Fibroblast of peridontal ligament (primary cell): Measurements from ENCODE around the gene PARL.

Experiments
- DNase-seq: peaks from one replicate; pipeline ENCODE4 v3.0.0-alpha.2; 2010; ENCODE audit errors: extremely low read depth

The PARL gene

DNA sequence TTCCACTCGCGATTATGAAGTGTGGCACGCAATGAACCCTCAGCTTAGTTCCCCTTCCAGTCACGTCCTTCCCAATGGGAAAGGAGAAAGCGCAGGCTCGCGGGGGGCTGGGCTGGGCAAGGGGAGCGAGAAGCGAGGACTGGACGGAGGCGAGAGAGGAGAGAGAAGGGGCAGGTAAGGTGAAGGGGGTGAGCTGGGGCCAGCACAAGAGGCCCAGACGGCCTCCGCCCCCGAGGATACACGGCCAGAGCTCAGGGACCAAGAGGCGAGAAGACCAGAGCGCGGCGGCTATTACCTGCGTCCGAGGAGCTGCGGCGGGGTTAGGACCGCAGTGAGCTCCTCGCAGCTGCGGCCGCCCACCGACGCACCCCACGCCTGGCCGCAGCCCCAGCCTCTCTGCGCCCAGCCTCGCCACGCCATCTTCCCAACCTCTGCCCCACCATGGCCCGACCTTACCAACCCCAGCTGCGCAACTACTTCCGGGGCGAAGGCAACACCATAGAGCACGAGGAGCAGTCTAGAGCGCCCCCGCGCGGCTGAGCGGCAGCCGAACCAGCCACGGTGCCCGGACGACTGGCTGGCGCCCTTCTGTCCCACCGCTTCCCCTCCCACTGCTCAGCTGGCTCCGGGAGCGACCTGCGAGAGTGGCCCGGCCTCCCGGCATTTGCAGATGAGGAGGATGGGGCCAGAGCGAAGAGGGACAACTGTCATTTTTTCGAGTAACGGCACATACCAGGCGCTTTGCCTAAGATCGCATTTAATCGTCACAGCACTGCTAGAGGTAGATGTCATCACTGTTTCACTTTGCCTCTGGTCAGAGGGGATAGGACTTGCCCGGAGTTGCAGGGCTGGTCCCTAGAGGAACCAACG lies at the start of gene PARL:
Gene PARL (minus strand): TSS at position 454 of the 870 bp plus-strand sequence. CDS start 34 bp downstream, at position 420.
- peak; percentile 86 for DNase-seq

DNA sequence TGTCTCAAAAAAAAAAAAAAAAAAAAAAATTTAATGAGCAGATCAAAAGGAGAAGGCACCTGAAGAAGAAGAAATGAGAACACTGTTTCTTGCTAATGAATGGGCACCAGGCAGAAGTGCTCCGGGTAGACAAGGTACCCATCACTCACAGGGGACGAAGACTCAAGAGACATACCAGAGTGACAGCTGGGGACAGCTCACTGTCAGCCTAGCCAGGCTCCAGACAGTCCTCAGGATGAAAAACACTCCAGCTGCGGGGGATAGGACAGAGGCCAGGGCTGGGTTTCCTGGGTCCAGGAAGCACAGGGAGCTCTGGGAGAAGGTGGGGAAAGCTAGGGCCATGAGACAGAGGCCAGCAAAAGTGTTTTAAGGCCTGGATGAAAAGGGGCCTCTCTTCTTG lies 48.5 kb upstream of the PARL start:
- no peak for DNase-seq

GRCh38 chr3:183931881-183932280 lies 47.2 kb upstream of the PARL start:
- DNase-seq: no peak

DNA sequence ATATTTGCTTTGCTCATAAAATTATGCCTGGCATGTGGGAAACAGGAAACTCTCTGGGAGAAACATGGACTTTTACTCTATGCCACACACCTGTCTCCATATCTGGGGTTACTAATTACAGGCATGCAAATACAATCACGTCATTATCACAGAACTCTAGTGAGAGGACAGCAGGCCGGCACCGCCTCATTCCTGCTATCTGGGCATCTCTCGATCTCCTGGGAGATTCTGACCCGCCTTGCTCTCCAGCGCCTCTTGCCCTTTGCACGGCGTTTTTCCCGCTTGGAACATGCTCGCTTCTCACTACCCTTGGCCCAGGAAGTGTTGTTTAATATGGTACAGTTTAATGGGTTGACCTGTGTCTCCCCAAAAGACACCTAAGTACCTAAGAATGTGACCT lies 45.4 kb upstream of the PARL start:
- no peak for DNase-seq

DNA sequence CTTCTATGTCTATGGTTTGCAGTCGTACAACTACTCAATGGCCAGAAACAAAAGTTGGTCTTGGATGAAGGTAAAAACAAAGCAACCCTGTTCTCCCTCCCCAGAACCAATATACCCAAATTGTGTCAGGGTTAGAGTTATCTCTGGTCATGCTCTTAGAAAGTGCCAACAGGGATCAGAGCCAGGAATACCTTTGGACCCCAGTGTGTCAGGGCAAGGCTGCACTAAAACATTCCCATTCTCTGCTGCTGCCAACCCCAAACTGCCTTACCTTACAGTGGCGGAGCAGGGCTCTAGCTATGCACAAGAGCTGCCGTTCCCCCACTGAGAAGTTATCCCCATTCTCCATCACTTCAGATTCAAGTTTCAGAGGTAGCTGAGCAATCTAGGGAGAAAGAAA lies 42.4 kb upstream of the PARL start:
- DNase-seq: no peak

GRCh38 chr3:183924956-183925355 lies 40.3 kb upstream of the PARL start:
- DNase-seq: peak; percentile 76

DNA sequence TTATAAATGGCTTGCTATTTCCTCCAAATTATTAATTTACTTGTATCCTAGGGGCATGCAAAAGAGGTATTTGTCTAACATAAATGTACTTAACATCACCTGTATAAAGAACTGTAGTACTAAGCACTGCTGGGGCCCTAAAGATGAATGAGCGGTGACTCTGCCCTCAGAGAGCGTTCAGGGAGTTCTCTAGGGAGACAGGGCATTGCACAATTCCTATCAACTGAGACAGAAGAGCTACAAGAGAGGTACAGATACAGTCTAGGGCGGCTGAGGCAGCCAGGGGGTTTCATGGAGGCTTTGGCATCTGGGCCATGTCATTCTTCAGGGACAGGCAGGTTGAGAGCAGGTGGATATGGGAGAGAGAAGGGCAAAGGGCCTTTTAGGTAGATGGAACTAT lies 39.9 kb upstream of the PARL start:
- DNase-seq: no peak

DNA sequence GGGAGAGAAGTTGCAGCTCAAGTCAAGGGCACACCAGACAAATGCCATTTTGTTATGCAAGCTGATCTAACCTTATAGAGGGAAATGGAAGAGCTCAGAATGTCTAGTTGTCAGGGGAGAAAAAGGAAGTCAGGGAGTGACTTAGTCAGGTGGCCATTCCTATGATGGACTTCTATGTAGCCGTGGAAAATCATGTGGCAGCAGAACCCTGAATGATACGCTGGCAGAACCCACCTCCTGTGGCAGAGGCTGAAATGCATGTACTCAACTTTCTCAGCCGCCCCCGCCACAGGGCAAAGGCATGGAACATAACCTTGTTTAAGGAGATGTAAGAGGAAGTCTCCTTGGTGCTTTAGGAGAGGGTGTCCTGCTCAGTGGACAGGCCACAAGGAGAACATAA lies 37.7 kb upstream of the PARL start:
- DNase-seq: no peak

DNA sequence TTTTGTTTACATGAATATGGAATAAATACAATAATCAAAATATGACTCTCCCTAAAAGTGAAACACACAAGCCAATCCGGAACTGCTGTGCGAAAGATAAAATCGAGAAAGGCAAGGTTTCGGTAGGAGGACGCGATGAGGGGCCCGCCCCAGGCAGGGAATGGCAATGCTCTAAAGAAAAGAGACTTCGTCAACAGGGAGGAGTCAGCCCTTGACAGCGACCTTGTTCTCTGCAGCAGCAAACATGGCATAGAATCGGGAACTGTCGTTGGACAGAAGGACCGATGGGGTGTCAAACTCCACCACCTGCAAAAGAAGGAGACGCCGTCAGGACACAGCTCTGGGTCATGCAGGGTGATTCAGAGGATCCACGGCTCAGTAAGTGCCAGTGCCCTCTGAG lies 36.4 kb upstream of the PARL start:
- no peak for DNase-seq

DNA sequence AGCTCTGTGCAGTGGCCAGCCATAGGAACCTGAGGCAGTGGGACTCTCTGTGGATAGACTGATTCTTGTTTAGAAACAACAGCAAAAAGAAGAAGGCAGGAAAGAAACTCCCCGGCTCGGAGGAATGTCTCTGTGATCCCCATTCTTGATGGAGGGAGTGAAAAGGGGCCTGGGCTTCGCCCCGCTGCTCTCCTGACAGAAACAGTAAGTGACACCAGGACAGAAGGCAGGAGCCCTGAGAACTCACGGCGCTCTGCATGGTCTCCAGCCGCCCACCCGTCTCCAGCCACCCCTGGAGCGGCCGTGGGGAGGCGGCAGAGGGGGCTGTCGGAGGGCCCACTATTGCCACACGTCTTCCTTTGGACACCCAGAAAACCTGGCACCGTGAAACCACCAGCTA lies 35.7 kb upstream of the PARL start:
- DNase-seq: no peak

DNA sequence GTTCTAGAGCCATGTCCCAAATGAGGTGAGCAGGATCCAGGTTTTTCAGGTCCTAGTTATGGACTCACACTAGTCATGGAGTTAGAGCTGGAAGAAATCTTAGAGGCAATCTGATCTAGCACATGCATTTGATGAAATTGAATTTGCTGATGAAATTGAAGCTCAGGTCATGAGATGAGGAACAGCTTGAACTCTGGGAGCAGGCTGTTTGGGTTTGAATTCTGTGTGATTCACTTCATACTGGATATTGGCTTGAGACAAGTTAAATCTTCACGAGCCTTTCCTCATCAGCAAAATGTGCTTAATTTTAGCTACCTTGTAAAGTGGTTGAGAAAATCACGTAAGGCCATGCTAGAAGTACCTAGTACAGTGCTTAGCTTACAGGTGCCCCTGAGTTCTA lies 33.5 kb upstream of the PARL start:
- no peak for DNase-seq

- no peak for DNase-seq
These were observed 33.1 kb upstream of the PARL start for GRCh38 chr3:183917776-183918175.

- no peak for DNase-seq
These were observed 30.2 kb upstream of the PARL start for GRCh38 chr3:183914856-183915255.

- no peak for DNase-seq
These were observed 28.9 kb upstream of the PARL start for GRCh38 chr3:183913580-183913920.

DNA sequence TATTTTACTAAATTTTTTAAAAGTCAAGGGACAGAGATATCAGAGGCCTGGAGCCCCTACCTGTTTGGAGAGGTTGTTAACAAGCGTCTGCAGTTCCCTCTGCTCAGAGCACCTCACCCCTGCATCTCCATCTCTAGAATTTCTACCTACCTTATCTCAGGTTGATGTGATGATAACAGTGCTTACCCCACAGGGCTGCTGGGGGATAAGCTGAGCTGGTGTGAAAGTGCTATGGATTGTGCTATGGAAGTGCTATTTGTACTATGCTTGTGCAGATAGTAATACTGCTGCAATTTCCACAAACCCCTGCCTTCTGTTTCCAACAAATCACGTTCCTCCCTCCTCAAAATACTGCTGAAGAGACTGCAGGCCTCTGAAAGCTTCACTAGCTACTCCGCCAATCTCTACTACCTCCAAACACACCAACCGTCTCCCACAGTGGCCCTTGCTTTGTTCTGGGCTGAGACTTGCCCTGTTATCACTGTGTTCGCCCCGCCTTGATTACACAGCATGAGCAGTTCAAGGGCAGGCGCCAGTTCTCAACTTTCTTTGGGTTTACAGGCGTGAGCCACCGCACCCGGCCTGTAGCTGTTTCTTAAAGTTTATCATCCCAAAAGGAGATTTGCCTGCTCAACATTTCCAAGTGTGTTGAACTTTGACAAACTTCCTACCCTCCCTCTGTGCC lies 28.4 kb upstream of the PARL start:
- no peak for DNase-seq

DNA sequence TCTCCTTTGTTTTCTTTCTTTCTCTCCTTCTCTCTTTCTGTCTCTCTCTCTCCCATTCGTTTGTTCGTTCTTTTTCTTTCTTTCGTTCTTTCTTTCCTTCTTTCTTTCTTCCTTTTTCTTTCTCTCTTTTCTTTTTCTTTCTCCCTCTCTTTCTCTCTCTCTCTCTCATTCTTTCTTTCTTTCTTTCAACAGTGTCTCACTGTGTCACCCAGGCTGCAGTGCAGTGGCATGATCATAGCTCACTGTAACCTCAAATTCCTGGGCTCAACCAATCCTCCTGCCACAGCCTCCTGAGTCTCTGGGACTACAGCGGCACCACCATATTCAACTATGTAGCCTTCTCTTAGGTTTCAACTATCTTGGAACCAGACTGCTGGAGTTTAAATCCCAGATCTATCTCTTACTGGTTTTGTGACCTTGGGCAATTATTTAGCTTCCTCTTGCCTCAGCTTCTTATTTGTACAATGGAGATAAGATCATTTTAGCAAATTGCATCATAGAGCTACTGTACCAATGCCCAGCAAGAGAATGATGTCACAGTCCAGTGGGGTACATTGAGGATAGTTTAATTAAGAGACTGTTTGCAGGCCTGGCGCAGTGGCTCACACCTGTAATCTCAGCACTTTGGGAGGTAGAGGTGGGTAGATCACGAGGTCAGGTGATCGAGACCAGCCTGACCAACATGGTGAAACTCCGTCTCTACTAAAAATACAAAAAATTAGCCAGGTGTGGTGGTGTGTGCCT lies 27.3 kb upstream of the PARL start:
- DNase-seq: no peak

DNA sequence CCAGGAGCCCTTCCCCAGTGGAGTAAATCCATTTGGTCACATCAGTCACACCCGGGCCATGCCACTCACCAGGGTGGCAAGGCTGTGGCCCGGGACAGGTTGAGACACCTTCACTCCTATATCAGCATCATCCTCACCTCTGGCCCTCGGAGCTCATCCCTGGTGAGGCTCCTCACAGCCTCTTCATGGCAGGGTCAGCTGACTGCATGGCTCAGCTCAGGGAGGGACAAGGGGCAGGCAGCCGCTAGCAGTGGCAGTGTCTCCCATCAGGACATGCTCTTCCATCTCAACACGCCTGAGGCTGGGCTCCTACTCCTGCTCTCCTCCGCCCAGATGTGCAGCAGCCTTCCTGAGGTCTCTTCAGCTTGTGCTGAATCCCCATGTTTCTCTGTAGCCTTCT lies 26.4 kb upstream of the PARL start:
- DNase-seq: no peak

GRCh38 chr3:183909030-183909600 lies 24.4 kb upstream of the PARL start:
- DNase-seq: no peak

- DNase-seq: no peak
These were observed 23.2 kb upstream of the PARL start for GRCh38 chr3:183907911-183908331.

DNA sequence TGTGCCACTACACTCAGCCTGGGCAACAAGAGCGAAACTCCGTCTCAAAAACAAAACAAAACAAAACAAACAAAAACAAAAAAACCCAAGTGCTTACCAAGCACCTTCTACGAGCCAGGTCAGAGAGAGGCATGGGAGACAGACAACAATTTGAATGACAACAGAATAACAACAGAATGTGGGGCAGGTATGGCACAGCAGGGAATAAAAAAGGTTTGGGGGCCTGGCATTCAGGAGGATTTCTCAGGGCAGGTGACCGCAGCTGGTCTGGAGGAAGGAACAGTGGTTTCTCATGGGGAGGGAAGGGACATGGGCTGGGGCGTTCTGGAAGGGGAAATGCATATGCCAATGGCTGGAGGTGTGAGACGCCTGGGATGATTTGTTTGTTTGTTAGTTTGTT lies 22.5 kb upstream of the PARL start:
- DNase-seq: no peak

DNA sequence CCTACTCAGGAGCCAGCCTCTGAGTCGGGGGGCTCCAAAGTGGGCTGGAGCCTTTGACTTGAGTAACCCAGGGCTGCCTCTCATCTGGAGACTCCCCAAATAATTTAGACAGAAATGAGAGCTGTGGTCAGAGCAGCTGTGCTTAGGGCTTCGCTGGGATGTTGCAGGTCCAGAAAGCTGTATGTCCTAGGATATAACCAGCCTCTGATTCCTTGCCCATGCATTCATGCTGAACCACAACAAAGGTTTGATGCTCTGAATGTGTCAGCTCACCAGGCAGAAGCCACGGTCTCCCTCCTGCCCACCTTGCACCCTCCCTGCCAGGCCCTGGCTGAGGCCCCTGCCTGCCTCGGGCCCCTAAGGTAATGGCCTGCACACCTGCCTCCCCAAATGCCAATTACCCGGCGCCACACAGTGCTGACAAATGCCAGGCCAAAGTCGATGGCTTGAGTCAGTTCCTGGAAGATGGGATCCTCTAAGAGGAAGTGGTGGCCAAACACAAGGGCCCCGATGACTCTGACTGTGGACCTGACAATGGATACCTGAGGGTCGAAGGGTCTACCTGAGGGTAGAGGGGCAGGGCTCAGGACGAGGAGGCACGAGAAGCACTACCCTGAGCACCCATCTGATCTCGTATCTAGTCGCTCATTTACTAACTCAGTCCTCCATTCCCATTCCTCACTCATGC lies 21.7 kb upstream of the PARL start:
- no peak for DNase-seq
